SJCRH30 (cell line): ENCODE data around the gene TMIGD2. TPM values are rescaled to one million over a fixed set of nuclear protein-coding genes. Genes with fewer than 3 reads are reported as not detected.
"Not testable (repeated sequence)": the region's sequence is repeated elsewhere in the genome, so short reads cannot be mapped to it uniquely, and the experiment has no call there.

Experiments
- DNase-seq, 2 experiments: peaks; one replicate each; pipeline ENCODE4 v3.0.0-alpha.2; 2015 to 2020
- H3K27ac ChIP-seq: fragments of 250-450 bp; sonication (Bioruptor Pico); 2 replicates; pipeline ENCODE4 v1.5.1; 2020; ENCODE audit warnings: mild to moderate bottlenecking, moderate library complexity
- H3K27me3 ChIP-seq: fragments of 250-450 bp; sonication (Bioruptor Pico); 2 replicates; pipeline ENCODE4 v1.5.1; 2020; ENCODE audit warnings: mild to moderate bottlenecking, moderate library complexity
- H3K36me3 ChIP-seq: fragments of 250-450 bp; sonication (Bioruptor Pico); 2 replicates; pipeline ENCODE4 v1.5.1; 2020; ENCODE audit warnings: mild to moderate bottlenecking, moderate library complexity
- H3K4me1 ChIP-seq: fragments of 250-450 bp; sonication (Bioruptor Pico); 2 replicates; pipeline ENCODE4 v1.5.1; 2020; ENCODE audit warnings: mild to moderate bottlenecking, moderate library complexity
- H3K4me3 ChIP-seq: fragments of 250-450 bp; sonication (Bioruptor Pico); 2 replicates; pipeline ENCODE4 v1.5.1; 2020; ENCODE audit warnings: mild to moderate bottlenecking, moderate library complexity
- H3K9me3 ChIP-seq: fragments of 250-450 bp; sonication (Bioruptor Pico); replicated peaks from 2 replicates; pipeline ENCODE4 v1.5.1; 2020; ENCODE audit warnings: mild to moderate bottlenecking, moderate library complexity
- total RNA-seq: library from RNA; depleted of rRNA; stranded (reverse); fragments of >200 nt; shearing (Covaris generic); gene quantifications from 2 replicates; pipeline ENCODE4 v1.2.3, GENCODE V29; 2014

Gene TMIGD2
- total RNA-seq, 1 experiment from 2014 or later, result 1.5 TPM

GRCh38 chr19:4329858-4330257 is 27.7 kb upstream of the TMIGD2 start:
- DNase-seq, result no peak
- no peak overlapping the region for H3K4me3 ChIP-seq
- H3K4me1 ChIP-seq, result 0 out of 2 replicates have a peak, but pooled peaks cover 2% of the 10 kb centered on the region

GRCh38 chr19:4328991-4329681 is 26.9 kb upstream of the TMIGD2 start:
- H3K9me3 ChIP-seq, H3K36me3 ChIP-seq, H3K4me1 ChIP-seq, H3K27me3 ChIP-seq: not testable (repeated sequence)
- DNase-seq, result peak; percentile 34 to 36
- Histone ChIP-seq H3K4me3 (peak overlapping the region; percentile 58), H3K27ac (peak overlapping the region; percentile 37; the same call in 1 of the 2 replicates)

More at GRCh38 chr19:4329858-4330257, 27.7 kb upstream of the TMIGD2 start:
- no peak overlapping the region for H3K27ac ChIP-seq
- no peaks in the 10 kb centered on the region for H3K9me3 ChIP-seq
- H3K27me3 ChIP-seq, result no peaks in the 10 kb centered on the region
- no peaks in the 10 kb centered on the region for H3K36me3 ChIP-seq

- DNase-seq, result peak; percentile 94 to 95
- 0 out of 2 replicates have a peak, but pooled peaks cover 2% of the 10 kb centered on the region for H3K4me1 ChIP-seq
Observed at GRCh38 chr19:4328243-4328990, 26.2 kb upstream of the TMIGD2 start.

GRCh38 chr19:4327877-4328242 is 25.7 kb upstream of the TMIGD2 start:
- Histone ChIP-seq H3K27me3 (no peaks in the 10 kb centered on the region), H3K4me1 (0 out of 2 replicates have a peak, but pooled peaks cover 2% of the 10 kb centered on the region), H3K27ac (no peak overlapping the region), H3K4me3 (peak overlapping the region; percentile 27), H3K9me3 (no peaks in the 10 kb centered on the region), H3K36me3 (no peaks in the 10 kb centered on the region)
- DNase-seq, result no peak

More at GRCh38 chr19:4328243-4328990, 26.2 kb upstream of the TMIGD2 start:
- Histone ChIP-seq H3K27ac (peak overlapping the region; percentile 37; the same call in 1 of the 2 replicates), H3K36me3 (no peaks in the 10 kb centered on the region), H3K27me3 (no peaks in the 10 kb centered on the region), H3K9me3 (no peaks in the 10 kb centered on the region), H3K4me3 (peak overlapping the region; percentile 58)

- H3K36me3 ChIP-seq, result no peaks in the 10 kb centered on the region
- 0 out of 2 replicates have a peak, but pooled peaks cover 2% of the 10 kb centered on the region for H3K4me1 ChIP-seq
- H3K27ac ChIP-seq, result no peak overlapping the region
- no peaks in the 10 kb centered on the region for H3K9me3 ChIP-seq
- H3K4me3 ChIP-seq, result no peak overlapping the region
- DNase-seq, result peak; percentile 47 to 49
- no peaks in the 10 kb centered on the region for H3K27me3 ChIP-seq
Observed at GRCh38 chr19:4327252-4327876, 25.2 kb upstream of the TMIGD2 start.

GRCh38 chr19:4326837-4327251 is 24.7 kb upstream of the TMIGD2 start:
- Histone ChIP-seq H3K4me1 (0 out of 2 replicates have a peak, but pooled peaks cover 2% of the 10 kb centered on the region), H3K36me3 (no peaks in the 10 kb centered on the region), H3K9me3 (no peaks in the 10 kb centered on the region), H3K27ac (no peak overlapping the region), H3K27me3 (no peaks in the 10 kb centered on the region), H3K4me3 (no peak overlapping the region)
- DNase-seq, result no peak

GRCh38 chr19:4326215-4326836 is 24.1 kb upstream of the TMIGD2 start:
- 0 out of 2 replicates have a peak, but pooled peaks cover 2% of the 10 kb centered on the region for H3K4me1 ChIP-seq
- H3K9me3 ChIP-seq, result no peaks in the 10 kb centered on the region
- DNase-seq, result no peak
- H3K36me3 ChIP-seq, result no peaks in the 10 kb centered on the region
- H3K27ac ChIP-seq, result no peak overlapping the region
- H3K4me3 ChIP-seq, result no peak overlapping the region
- H3K27me3 ChIP-seq, result no peaks in the 10 kb centered on the region

- DNase-seq, result no peak
- Histone ChIP-seq H3K27me3 (no peaks in the 10 kb centered on the region), H3K36me3 (no peaks in the 10 kb centered on the region), H3K4me3 (no peak overlapping the region), H3K9me3 (no peaks in the 10 kb centered on the region), H3K27ac (no peak overlapping the region), H3K4me1 (0 out of 2 replicates have a peak, but pooled peaks cover 2% of the 10 kb centered on the region)
Observed at GRCh38 chr19:4324228-4324627, 22.0 kb upstream of the TMIGD2 start.

- H3K9me3 ChIP-seq, result no peaks in the 10 kb centered on the region
- H3K36me3 ChIP-seq, result no peaks in the 10 kb centered on the region
- H3K4me1 ChIP-seq, result 0 out of 2 replicates have a peak, but pooled peaks cover 2% of the 10 kb centered on the region
- DNase-seq, result no peak
- H3K27me3 ChIP-seq, result no peaks in the 10 kb centered on the region
- H3K27ac ChIP-seq, result no peak overlapping the region
- no peak overlapping the region for H3K4me3 ChIP-seq
Observed at GRCh38 chr19:4323692-4324091, 21.5 kb upstream of the TMIGD2 start.

- no peak for DNase-seq
- Histone ChIP-seq H3K4me1 (0 out of 2 replicates have a peak, but pooled peaks cover 2% of the 10 kb centered on the region), H3K27me3 (no peaks in the 10 kb centered on the region), H3K27ac (no peak overlapping the region), H3K9me3 (no peaks in the 10 kb centered on the region), H3K36me3 (peaks cover 2% of the 10 kb centered on the region; the same call in 1 of the 2 replicates), H3K4me3 (no peak overlapping the region)
Observed at GRCh38 chr19:4322942-4323665, 20.9 kb upstream of the TMIGD2 start.

GRCh38 chr19:4320419-4320818 is 18.2 kb upstream of the TMIGD2 start:
- Histone ChIP-seq H3K36me3 (peaks cover 17% of the 10 kb centered on the region), H3K27me3 (no peaks in the 10 kb centered on the region), H3K9me3 (no peaks in the 10 kb centered on the region), H3K4me3 (no peak overlapping the region), H3K27ac (no peak overlapping the region), H3K4me1 (no peaks in the 10 kb centered on the region)
- DNase-seq, result no peak

GRCh38 chr19:4319067-4319718 is 17.0 kb upstream of the TMIGD2 start:
- Histone ChIP-seq H3K36me3 (peaks cover 17% of the 10 kb centered on the region), H3K27ac (no peak overlapping the region), H3K4me1 (no peaks in the 10 kb centered on the region), H3K27me3 (no peaks in the 10 kb centered on the region), H3K9me3 (no peaks in the 10 kb centered on the region), H3K4me3 (no peak overlapping the region)
- DNase-seq, result no peak

- no peak overlapping the region for H3K4me3 ChIP-seq
- no peak overlapping the region for H3K27ac ChIP-seq
- H3K27me3 ChIP-seq, result no peaks in the 10 kb centered on the region
- no peaks in the 10 kb centered on the region for H3K9me3 ChIP-seq
- no peak for DNase-seq
- no peaks in the 10 kb centered on the region for H3K4me1 ChIP-seq
- H3K36me3 ChIP-seq, result peaks cover 17% of the 10 kb centered on the region
Observed at GRCh38 chr19:4318460-4318859, 16.3 kb upstream of the TMIGD2 start.
